Tibial nerve (tissue), 4 donors: ENCODE results near the gene SLC25A20. TPM values are rescaled to one million over a fixed set of nuclear protein-coding genes. Genes with fewer than 3 reads are reported as not detected.
A peak's percentile ranks its signal among the peaks of the same experiment; 100 is the strongest.
"Not testable (repeated sequence)": the region's sequence is repeated elsewhere in the genome, so short reads cannot be mapped to it uniquely, and the experiment has no call there.

Source experiments
- DNase-seq, 2 donors: peaks; one replicate each; pipeline ENCODE4 v3.0.0-alpha.2; 2019; ENCODE audit warnings: low spot score in 2 of 2
- H3K27ac ChIP-seq, 4 donors: fragments of 200-600 bp; sonication (generic) in 3 of 4; one replicate each; pipeline ENCODE4 v1.5.1; 2017 to 2019; ENCODE audit warnings: mild to moderate bottlenecking in 1 of 4
- H3K27me3 ChIP-seq, 2 donors: fragments of 200-600 bp; sonication (generic) in 1 of 2; one replicate each; pipeline versions ENCODE4 v1.5.1 to v1.6.0; 2017 to 2019
- H3K36me3 ChIP-seq, 3 donors: fragments of 200-600 bp; sonication (generic); one replicate each; pipeline ENCODE4 v1.5.1; 2018 to 2019
- H3K4me1 ChIP-seq, 4 donors: fragments of 200-600 bp; sonication (generic) in 3 of 4; one replicate each; pipeline ENCODE4 v1.5.1; 2017 to 2019
- H3K4me3 ChIP-seq, 4 donors: fragments of 200-600 bp; sonication (generic) in 3 of 4; one replicate each; pipeline ENCODE4 v1.5.1; 2017 to 2019; ENCODE audit warnings: mild to moderate bottlenecking in 1 of 4, moderate library complexity in 1 of 4
- H3K9me3 ChIP-seq, 4 donors: fragments of 200-600 bp; sonication (generic) in 3 of 4; one replicate each; pipeline ENCODE4 v1.5.1; 2017 to 2019
- CTCF ChIP-seq, 5 experiments: fragments of 200-600 bp in 3 of 5; fragments of 450-650 bp in 2 of 5; sonication (generic) in 3 of 5; IDR thresholded peaks; one replicate each; pipeline ENCODE4 v1.5.1; 2016 to 2019; ENCODE audit warnings: antibody characterized with exemption in 5 of 5, mild to moderate bottlenecking in 3 of 5, moderate library complexity in 2 of 5
- EP300 ChIP-seq, 2 donors: sonication (generic); formaldehyde crosslinking; IDR thresholded peaks; one replicate each; pipeline ENCODE4 v1.6.1; 2017; ENCODE audit warnings: antibody characterized with exemption in 2 of 2, mild to moderate bottlenecking in 1 of 2
- POLR2A ChIP-seq, 2 donors: fragments of 450-650 bp; IDR thresholded peaks; one replicate each; pipeline ENCODE4 v1.6.1; 2017; ENCODE audit warnings: antibody characterized with exemption in 2 of 2, mild to moderate bottlenecking in 2 of 2, moderate library complexity in 2 of 2
- WGBS, 2 donors: methylation state at CpG; one replicate each; pipeline ENCODE4 v1.1.5; 2018; 5-methylcytosine and 5-hydroxymethylcytosine counted together
- total RNA-seq, 4 donors: library from RNA; depleted of rRNA; stranded (reverse); fragments of >200 nt; gene quantifications; one replicate each; pipeline ENCODE4 v1.1.0, GENCODE V29; 2016

The SLC25A20 gene
- total RNA-seq, 4 donors from 2014 or later: 19.6 to 39.3 (median 22.1) TPM

DNA sequence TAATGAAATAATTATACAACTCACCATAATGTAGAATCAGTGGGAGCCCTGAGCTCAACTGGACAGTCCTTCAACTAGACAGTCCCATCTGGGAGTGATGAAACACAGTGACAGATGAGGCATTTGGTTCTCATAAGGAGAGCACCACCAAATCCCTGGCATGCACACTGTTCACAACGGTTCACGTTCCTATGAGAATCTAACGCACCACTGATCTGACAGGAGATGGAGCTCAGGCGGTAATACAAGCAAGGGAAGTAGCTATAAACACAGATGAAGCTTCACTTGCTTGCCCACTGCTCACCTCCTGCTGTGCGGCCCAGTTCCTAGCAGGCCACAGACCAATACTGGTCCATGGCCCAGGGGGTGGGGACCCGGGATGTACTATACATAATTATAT lies 68.0 kb downstream of the SLC25A20 start:
- DNase-seq: no peak
- H3K4me1 ChIP-seq: peaks cover 0 to 30% (median 8%) of the 10 kb centered on the region in 4 donors
- no peaks in the 10 kb centered on the region for H3K9me3 ChIP-seq
- H3K4me3 ChIP-seq: no peak overlapping the region
- TF ChIP-seq EP300 (IDR thresholded peaks at IDR 0.05) (no peak), CTCF (IDR thresholded peaks at IDR 0.05) (no peak), POLR2A (IDR thresholded peaks at IDR 0.05) (no peak)
- H3K27me3 ChIP-seq: no peaks in the 10 kb centered on the region
- WGBS, 2 donors: 83 to 93% methylated on average over 6 of the region's 6 CpGs
- no peak overlapping the region for H3K27ac ChIP-seq
- peaks cover 0 to 3% (median 0%) of the 10 kb centered on the region in 3 donors for H3K36me3 ChIP-seq

- DNase-seq, H3K27me3 ChIP-seq, H3K27ac ChIP-seq, H3K36me3 ChIP-seq, H3K9me3 ChIP-seq, H3K4me3 ChIP-seq: not testable (repeated sequence)
- H3K4me1 ChIP-seq: peaks cover 0 to 30% (median 8%) of the 10 kb centered on the region in 4 donors
- WGBS, 2 donors: 90 to 93% methylated on average over 11 of the region's 11 CpGs
Observed at GRCh38 chr3:48829525-48829924, 69.2 kb downstream of the SLC25A20 start.

DNA sequence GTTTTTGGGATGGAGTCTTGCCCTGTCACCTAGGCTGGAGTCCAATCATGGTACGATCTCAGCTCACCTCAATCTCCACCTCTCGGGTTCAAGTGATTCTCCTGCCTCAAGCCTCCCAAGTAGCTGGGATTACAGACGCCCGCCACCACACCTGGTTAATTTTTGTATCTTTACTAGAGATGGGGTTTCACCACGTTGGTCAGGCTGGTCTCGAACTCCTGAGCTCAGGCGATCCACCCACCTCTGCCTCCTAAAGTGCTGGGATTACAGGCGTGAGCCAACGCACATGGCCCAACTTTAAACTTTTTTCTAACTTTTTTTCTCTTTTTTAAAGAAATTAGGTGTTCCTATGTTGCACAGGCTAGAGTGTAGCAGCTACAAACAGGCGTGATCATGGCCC lies 70.8 kb downstream of the SLC25A20 start:
- H3K9me3 ChIP-seq, H3K36me3 ChIP-seq, H3K27ac ChIP-seq, H3K27me3 ChIP-seq, H3K4me3 ChIP-seq, DNase-seq: not testable (repeated sequence)
- peaks cover 0 to 26% (median 8%) of the 10 kb centered on the region in 4 donors for H3K4me1 ChIP-seq
- 94 to 97% methylated on average over 10 of the region's 10 CpGs for WGBS, 2 donors

DNA sequence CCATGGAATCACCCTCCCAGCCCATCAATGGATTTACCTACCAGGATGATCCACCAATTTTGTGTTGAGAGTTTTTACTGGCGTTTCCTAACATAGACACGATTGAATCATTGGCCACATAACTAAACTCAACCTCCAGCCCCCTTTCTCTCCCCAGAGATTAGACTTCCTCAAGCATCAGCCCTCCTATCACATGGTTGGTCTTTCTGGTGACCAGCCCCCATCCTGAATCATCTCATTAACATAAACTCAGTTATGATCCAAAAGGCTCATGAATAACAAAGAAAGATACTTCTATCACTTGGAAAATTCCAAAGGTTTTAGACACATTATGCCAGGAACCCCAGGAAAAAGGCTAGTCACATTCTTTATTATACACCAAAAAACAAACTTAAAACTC lies 72.2 kb downstream of the SLC25A20 start:
- Histone ChIP-seq H3K36me3 (peaks cover 0 to 9% (median 0%) of the 10 kb centered on the region in 3 donors), H3K9me3 (no peaks in the 10 kb centered on the region), H3K27me3 (no peaks in the 10 kb centered on the region), H3K27ac (peak overlapping the region in 1 of 4 donors; percentile 61), H3K4me1 (peaks cover 0 to 17% (median 1%) of the 10 kb centered on the region in 4 donors), H3K4me3 (no peak overlapping the region)
- DNase-seq: no peak
- WGBS, 2 donors: 36 to 44% methylated on average over 2 of the region's 2 CpGs
- no peak for TF ChIP-seq CTCF (IDR thresholded peaks at IDR 0.05)
- no peak for TF ChIP-seq POLR2A (IDR thresholded peaks at IDR 0.05)
- TF ChIP-seq EP300 (IDR thresholded peaks at IDR 0.05): no peak

GRCh38 chr3:48820612-48821324 lies 77.9 kb downstream of the SLC25A20 start:
- H3K27ac ChIP-seq: no peak overlapping the region
- WGBS, 2 donors: 62 to 64% methylated on average over 2 of the region's 2 CpGs

More at GRCh38 chr3:48820612-48821324, 77.9 kb downstream of the SLC25A20 start:
- peaks cover 0 to 6% (median 0%) of the 10 kb centered on the region in 3 donors for H3K36me3 ChIP-seq
- no peak for DNase-seq
- H3K27me3 ChIP-seq: no peaks in the 10 kb centered on the region
- H3K9me3 ChIP-seq: no peaks in the 10 kb centered on the region
- peaks cover 0 to 23% (median 3%) of the 10 kb centered on the region in 4 donors for H3K4me1 ChIP-seq
- TF ChIP-seq CTCF (IDR thresholded peaks at IDR 0.05): no peak
- no peak for TF ChIP-seq POLR2A (IDR thresholded peaks at IDR 0.05)
- no peak for TF ChIP-seq EP300 (IDR thresholded peaks at IDR 0.05)
- H3K4me3 ChIP-seq: no peak overlapping the region
